Stimulated activated CD8-positive, alpha-beta memory T cell treated with anti-CD3 and anti-CD28 coated beads, Interleukin-12 subunit alpha, Interleukin-12 subunit beta, amount 100 ng/mL, for 24 hours (primary cell): ENCODE results near the gene STT3B.

Experiments used
- DNase-seq: peaks from one replicate; pipeline ENCODE4 v3.0.0-alpha.2; 2020; ENCODE audit errors: extremely low read depth

Gene STT3B

GRCh38 chr3:31652296-31652695 lies 119.6 kb downstream of the STT3B start:
- no peak for DNase-seq

DNA sequence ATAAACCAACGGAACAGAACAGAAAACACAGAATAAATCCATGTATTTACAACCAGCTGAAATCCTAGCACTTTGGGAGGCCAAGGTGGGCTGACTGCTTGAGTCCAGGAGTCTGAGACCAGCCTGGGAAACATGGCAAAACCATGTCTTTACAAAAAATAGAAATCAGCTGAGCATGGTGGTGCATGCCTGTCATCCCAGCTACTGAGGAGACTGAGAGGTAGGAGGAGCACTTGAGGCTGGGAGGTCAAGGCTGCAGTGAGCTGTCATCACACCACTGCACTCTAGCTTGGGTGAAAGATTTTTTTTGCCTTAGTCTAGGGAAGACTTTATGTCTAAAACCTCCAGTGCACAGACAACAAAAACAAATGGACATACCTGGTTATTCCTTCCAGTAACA lies 120.7 kb downstream of the STT3B start:
- DNase-seq, result no peak

DNA sequence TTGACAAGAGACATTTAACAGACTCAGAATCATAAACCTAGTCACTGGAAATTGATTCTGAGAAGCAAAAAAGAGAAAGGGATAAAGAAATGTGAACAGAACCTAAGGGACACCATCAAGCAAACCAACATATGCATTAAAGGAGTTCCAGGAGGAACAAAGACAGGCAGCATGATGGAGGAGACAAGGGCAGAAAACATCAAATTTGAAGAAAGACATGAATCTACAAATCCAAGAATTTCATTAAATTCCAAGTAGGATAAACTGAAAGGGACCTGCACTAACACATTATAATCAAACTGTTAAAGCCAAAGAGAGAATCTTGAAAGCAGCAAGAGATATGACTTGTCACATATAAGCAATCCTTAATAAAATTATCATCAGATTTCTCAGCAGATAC lies 122.3 kb downstream of the STT3B start:
- no peak for DNase-seq

- DNase-seq, result no peak
These were observed 126.5 kb downstream of the STT3B start for GRCh38 chr3:31659246-31659645.

DNA sequence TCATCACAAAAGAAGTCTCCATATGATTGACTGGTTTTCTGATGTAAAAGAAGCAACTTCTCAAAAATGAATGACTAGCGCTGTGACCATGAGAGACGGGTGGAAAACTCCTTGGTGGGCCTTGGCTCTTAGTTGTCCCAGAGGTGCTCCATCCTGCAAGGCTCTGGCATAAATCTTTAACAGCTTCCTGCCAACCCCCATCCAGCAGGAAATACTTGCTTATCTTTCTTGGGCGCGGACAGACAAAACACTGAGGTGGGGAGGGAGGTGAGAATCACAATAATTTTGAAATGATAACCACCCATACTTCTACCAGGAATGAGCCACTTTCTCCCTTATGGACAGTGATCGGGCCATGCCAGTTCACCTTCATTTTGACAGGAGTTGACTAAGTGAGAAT lies 128.6 kb downstream of the STT3B start:
- DNase-seq, result no peak

DNA sequence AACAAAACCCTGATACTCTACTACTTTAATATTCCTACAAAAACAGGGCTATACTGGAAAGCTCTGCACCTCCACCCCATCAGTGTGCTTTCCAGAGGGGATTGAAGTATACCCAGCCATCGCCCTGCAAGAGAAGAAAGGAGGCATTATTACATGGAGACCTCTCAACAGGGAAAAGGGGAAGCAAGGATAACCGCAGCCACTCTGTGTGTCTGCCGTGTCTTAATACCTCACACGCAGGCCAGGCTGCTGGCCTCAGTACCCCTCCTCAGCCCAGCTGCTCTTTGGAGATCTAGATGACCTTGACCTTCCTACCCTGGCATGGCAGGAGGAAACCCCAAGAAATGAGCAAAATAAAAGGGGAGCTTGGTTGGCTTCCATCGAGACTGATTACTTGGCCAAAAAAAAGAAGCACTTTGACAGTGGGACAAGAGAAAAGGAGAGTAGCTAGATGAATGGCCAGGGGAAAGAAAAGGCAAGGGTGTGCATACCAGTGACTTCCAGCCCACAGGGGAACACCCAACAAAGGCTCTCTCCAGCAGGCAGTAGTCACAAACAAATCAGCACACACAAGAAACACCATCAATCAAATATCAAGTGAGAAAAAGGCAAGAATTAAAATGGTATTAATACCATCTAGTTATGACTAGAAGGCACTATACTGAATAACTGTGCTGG lies 129.4 kb downstream of the STT3B start:
- no peak for DNase-seq

DNA sequence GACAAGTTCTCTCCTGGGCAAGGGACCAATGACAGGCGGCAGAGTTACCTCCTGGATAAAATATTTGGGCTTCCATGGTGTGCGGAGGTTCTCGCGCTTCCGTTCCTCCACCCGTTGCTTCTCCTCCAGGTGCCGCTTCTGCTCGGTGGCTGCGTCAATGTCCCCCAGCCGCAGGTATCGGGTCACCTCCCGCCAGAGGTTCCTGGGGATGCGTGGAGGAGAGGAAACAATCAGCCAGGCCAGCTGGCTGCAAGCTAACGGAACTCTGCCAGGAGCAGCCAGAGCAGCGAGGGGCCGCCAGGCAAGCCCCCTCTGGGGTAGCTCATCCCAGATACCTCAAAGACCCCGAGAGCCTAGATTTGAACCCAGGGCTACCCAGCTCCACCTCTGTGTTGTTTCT lies 131.3 kb downstream of the STT3B start:
- no peak for DNase-seq

DNA sequence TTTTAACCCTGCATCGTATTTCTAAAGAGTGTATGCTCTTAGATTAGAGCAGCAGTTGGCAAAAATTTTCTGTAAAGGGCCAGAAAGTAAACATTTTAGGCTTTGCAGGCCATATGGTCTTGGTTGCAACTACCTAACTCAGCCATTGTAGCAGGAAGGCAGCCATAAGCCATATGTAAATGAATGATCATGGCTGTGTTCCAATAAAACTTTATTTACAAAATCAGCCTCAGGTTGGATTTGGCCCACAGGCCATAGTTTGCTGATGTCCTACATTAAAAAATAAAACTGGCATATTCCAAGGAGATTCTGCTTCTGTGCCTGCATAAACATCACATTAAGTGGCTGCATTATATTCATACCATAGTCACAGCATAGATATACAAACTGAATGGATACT lies 134.9 kb downstream of the STT3B start:
- no peak for DNase-seq

DNA sequence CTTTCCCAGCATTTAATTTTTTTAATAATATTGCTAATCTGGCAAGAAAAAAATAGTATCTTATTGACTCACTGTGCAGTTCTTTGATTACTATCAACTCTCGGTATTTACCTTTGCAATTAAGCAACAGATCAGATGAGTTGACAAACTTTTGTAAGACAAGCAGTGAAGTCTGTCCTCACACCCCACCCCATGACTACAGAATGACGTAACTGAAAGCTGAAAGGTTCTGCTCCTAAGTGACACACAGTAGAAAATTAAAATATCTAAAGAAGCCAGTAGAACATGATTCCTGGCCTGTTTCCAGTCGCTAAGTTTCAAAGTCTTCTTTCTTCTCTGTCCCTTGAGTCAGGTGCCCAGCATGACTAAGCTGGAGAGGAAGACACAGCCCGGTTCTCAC lies 135.5 kb downstream of the STT3B start:
- DNase-seq, result no peak

DNA sequence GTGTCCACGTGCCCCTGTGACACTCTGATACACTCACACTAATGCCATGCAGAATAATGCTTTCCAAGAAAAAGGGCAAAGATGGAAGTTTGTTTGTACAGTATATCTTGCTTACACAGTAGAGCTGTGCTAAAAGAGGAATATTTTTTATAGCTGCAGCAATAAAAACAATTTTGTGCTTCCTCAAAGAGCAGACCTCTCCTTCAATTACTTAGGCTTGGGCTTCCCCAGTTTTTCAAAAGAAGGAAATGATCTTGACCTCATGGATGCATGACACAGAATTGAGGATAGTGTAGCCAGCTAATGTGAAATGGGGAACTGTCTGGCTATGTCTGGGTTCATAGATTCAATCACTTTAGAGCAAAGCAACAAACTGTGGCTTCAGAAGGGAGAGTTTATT lies 137.4 kb downstream of the STT3B start:
- no peak for DNase-seq

- no peak for DNase-seq
These were observed 138.0 kb downstream of the STT3B start for GRCh38 chr3:31670722-31671121.

DNA sequence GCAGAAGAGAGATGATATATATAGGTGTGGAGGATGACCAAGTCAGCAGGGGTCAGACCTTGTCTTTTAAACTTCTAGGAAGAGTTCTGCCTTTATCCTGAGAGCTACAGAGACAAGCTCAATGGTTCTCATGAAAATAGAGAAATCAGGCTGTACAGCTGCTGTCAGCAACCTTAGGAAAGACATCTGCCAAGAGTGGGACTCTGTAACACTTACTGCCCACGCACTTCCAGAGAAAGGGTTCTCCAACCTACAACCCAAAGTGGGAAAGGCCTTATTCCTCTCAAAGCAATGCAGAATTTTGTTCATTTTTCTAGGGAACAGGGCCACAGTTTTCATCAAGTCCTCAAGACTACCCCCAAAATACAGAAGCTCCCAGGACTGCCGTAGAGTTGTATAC lies 138.7 kb downstream of the STT3B start:
- DNase-seq, result no peak

- DNase-seq, result no peak
These were observed 139.3 kb downstream of the STT3B start for GRCh38 chr3:31671976-31672375.

GRCh38 chr3:31673950-31674349 lies 141.2 kb downstream of the STT3B start:
- DNase-seq, result no peak

DNA sequence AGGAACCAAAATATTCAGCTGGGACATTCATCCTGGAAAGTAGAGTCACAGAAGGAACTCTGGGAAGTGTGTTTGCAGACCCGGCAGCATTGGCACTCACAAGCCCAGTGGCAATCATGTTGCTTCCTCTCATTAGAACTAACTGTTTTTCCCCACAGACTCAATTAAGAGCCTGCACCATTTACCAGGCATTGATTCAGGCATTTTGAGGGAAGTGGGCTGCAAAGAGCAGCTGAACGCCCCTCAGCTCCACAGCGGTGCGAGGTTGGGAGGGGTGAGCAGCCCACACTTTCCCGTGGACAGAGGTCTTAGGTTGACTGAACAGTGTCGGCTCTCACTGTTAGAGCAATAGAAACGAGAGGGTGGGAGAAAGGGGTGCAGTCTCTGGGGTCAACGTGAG lies 143.8 kb downstream of the STT3B start:
- no peak for DNase-seq

GRCh38 chr3:31680072-31680870 lies 147.5 kb downstream of the STT3B start:
- DNase-seq, result no peak
